GM23248 (cell line): Measurements from ENCODE around the gene MED25. TPM values are rescaled to one million over a fixed set of nuclear protein-coding genes. Genes with fewer than 3 reads are reported as not detected.

Source experiments
- DNase-seq: peaks from one replicate; pipeline ENCODE4 v3.0.0-alpha.2; 2015
- H2AFZ ChIP-seq: fragments of 200-600 bp; sonication (generic); 2 replicates; pipeline ENCODE4 v1.6.1; 2016; ENCODE audit warnings: antibody characterized with exemption
- H3F3A ChIP-seq: fragments of 200-600 bp; sonication (generic); 2 replicates; pipeline ENCODE4 v1.6.1; 2016; ENCODE audit warnings: mild to moderate bottlenecking, antibody characterized with exemption, mixed run types; ENCODE audit not compliant: insufficient read depth
- H3K27ac ChIP-seq: fragments of 200-600 bp; sonication (generic); 2 replicates; pipeline ENCODE4 v1.5.1; 2016; ENCODE audit warnings: mild to moderate bottlenecking
- H3K27me3 ChIP-seq: fragments of 200-600 bp; sonication (generic); replicated peaks from 2 replicates; pipeline ENCODE4 v1.6.1; 2016; ENCODE audit warnings: mild to moderate bottlenecking; ENCODE audit not compliant: insufficient read depth
- H3K36me3 ChIP-seq: fragments of 200-600 bp; sonication (generic); 2 replicates; pipeline ENCODE4 v1.6.1; 2016; ENCODE audit warnings: low read depth, mild to moderate bottlenecking
- H3K4me1 ChIP-seq: fragments of 200-600 bp; sonication (generic); 2 replicates; pipeline ENCODE4 v1.6.1; 2016; ENCODE audit warnings: mild to moderate bottlenecking; ENCODE audit not compliant: insufficient read depth
- H3K4me2 ChIP-seq: fragments of 200-600 bp; sonication (generic); one replicate; pipeline ENCODE4 v1.6.1; 2016; ENCODE audit warnings: mild to moderate bottlenecking; ENCODE audit not compliant: unreplicated experiment
- H3K4me3 ChIP-seq: fragments of 200-600 bp; sonication (generic); 2 replicates; pipeline ENCODE4 v1.5.1; 2016; ENCODE audit warnings: mild to moderate bottlenecking
- H3K79me2 ChIP-seq: fragments of 200-600 bp; sonication (generic); 2 replicates; pipeline ENCODE4 v1.6.1; 2016; ENCODE audit warnings: mild to moderate bottlenecking; ENCODE audit not compliant: insufficient read depth
- H3K9ac ChIP-seq: fragments of 200-600 bp; sonication (generic); 2 replicates; pipeline ENCODE4 v1.6.1; 2016; ENCODE audit warnings: mild to moderate bottlenecking
- H3K9me2 ChIP-seq: fragments of 200-600 bp; sonication (generic); 2 replicates; pipeline ENCODE4 v1.6.1; 2016; ENCODE audit warnings: mixed run types, mild to moderate bottlenecking, moderate library complexity; ENCODE audit not compliant: insufficient read depth
- H3K9me3 ChIP-seq: fragments of 200-600 bp; sonication (generic); one replicate; pipeline ENCODE4 v1.6.1; 2017; ENCODE audit warnings: low read depth
- H4K20me1 ChIP-seq: fragments of 200-600 bp; sonication (generic); 2 replicates; pipeline ENCODE4 v1.6.0; 2016; ENCODE audit not compliant: insufficient read depth
- EZH2 ChIP-seq: fragments of 200-600 bp; sonication (generic); IDR thresholded peaks from 2 replicates; pipeline ENCODE4 v1.6.1; 2018; ENCODE audit warnings: antibody characterized with exemption, mild to moderate bottlenecking; ENCODE audit not compliant: insufficient read depth, poor library complexity, severe bottlenecking
- EZH2phosphoT487 ChIP-seq: fragments of 200-600 bp; sonication (generic); IDR thresholded peaks from 2 replicates; pipeline ENCODE4 v1.6.1; 2018; ENCODE audit warnings: antibody characterized with exemption, moderate library complexity, mild to moderate bottlenecking, low read depth; ENCODE audit not compliant: insufficient read depth
- WGBS, 2 experiments: methylation state at CpG; one replicate each; pipeline ENCODE4 v1.1.6; 2015 to 2017; ENCODE audit warnings: low lambda C conversion rate in 2 of 2, low coverage in 1 of 2; ENCODE audit errors: missing lambda C conversion rate in 2 of 2; 5-methylcytosine and 5-hydroxymethylcytosine counted together
- in situ Hi-C: fragments of 300-500 bp; cut with MboI; formaldehyde crosslinking; loops from 2 replicates; pipeline ENCODE4 v1.15.0; 2020
- polyA plus RNA-seq: library from polyadenylated mRNA; unstranded; fragments of >200 nt; fragmentation: Nextera tagmentation; extraction: Ambion mirVana; gene quantifications from 2 replicates; pipeline ENCODE4 v1.2.1, GENCODE V29; 2016
- total RNA-seq: library from RNA; depleted of rRNA; stranded (reverse); fragments of >200 nt; shearing (Covaris generic); gene quantifications from 2 replicates; pipeline ENCODE4 v1.2.3, GENCODE V29; 2014

The MED25 gene
- total and polyA plus RNA-seq, 2 experiments from 2014 or later, result 21.8 to 21.9 TPM

DNA sequence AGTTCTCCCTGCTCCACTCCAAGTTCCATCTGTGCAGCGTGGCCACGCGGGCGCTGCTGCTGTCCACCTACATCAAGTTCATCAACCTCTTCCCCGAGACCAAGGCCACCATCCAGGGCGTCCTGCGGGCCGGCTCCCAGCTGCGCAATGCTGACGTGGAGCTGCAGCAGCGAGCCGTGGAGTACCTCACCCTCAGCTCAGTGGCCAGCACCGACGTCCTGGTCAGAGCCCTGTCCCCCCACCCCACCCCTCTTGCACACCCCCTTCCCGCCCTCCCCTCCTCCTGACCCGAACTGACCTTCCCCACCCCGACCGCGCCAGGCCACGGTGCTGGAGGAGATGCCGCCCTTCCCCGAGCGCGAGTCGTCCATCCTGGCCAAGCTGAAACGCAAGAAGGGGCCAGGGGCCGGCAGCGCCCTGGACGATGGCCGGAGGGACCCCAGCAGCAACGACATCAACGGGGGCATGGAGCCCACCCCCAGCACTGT is 16.6 kb upstream of the MED25 start:
- no peak for DNase-seq
- TF ChIP-seq EZH2, result no peak
- no peak for TF ChIP-seq EZH2phosphoT487
- no peaks in the 10 kb centered on the region for H3K9me2 ChIP-seq
- H4K20me1 ChIP-seq, result no peaks in the 10 kb centered on the region
- WGBS, 2 experiments, result 46 to 48% methylated on average over 19 to 32 of the region's 32 CpGs
- no peaks in the 10 kb centered on the region for H3F3A ChIP-seq
- H3K36me3 ChIP-seq, result peaks cover 21% of the 10 kb centered on the region; the same call in 1 of the 2 replicates
- in situ Hi-C loops, result no loop called here
- H3K4me2 ChIP-seq, result no peak overlapping the region
- no peak overlapping the region for H3K27ac ChIP-seq
- H3K9me3 ChIP-seq, result no peaks in the 10 kb centered on the region
- no peaks in the 10 kb centered on the region for H3K79me2 ChIP-seq
- H3K9ac ChIP-seq, result 0 out of 2 replicates have a peak overlapping the region, but pooled peaks have one; percentile 31
- H3K4me3 ChIP-seq, result peak overlapping the region; percentile 42; the same call in 1 of the 2 replicates
- no peak overlapping the region for H2AFZ ChIP-seq
- no peaks in the 10 kb centered on the region for H3K27me3 ChIP-seq
- H3K4me1 ChIP-seq, result no peaks in the 10 kb centered on the region

- Histone ChIP-seq H3K27me3 (no peaks in the 10 kb centered on the region), H3F3A (no peaks in the 10 kb centered on the region), H3K9me2 (no peaks in the 10 kb centered on the region), H4K20me1 (no peaks in the 10 kb centered on the region), H3K79me2 (no peaks in the 10 kb centered on the region), H3K36me3 (peaks cover 18% of the 10 kb centered on the region; the same call in 1 of the 2 replicates), H3K9me3 (no peaks in the 10 kb centered on the region), H3K4me3 (peak overlapping the region; percentile 42), H3K27ac (no peak overlapping the region), H2AFZ (no peak overlapping the region), H3K9ac (0 out of 2 replicates have a peak overlapping the region, but pooled peaks have one; percentile 31), H3K4me2 (peak overlapping the region; percentile 60), H3K4me1 (no peaks in the 10 kb centered on the region)
- 26 to 41% methylated on average over 13 to 36 of the region's 38 CpGs for WGBS, 2 experiments
- in situ Hi-C loops, result no loop called here
- TF ChIP-seq EZH2phosphoT487 (no peak), EZH2 (no peak)
- DNase-seq, result peak; percentile 92
Observed at GRCh38 chr19:49801966-49802661, 16.0 kb upstream of the MED25 start.

- H3K27ac ChIP-seq, result no peak overlapping the region
- H4K20me1 ChIP-seq, result no peaks in the 10 kb centered on the region
- TF ChIP-seq EZH2 (no peak), EZH2phosphoT487 (no peak)
- H3K27me3 ChIP-seq, result no peaks in the 10 kb centered on the region
- H3K4me3 ChIP-seq, result no peak overlapping the region
- H3F3A ChIP-seq, result peaks cover 5% of the 10 kb centered on the region; the same call in 1 of the 2 replicates
- no peak overlapping the region for H2AFZ ChIP-seq
- no peaks in the 10 kb centered on the region for H3K79me2 ChIP-seq
- no peak overlapping the region for H3K9ac ChIP-seq
- H3K9me2 ChIP-seq, result no peaks in the 10 kb centered on the region
- in situ Hi-C loops, result no loop called here
- H3K4me1 ChIP-seq, result no peaks in the 10 kb centered on the region
- DNase-seq, result no peak
- H3K36me3 ChIP-seq, result peaks cover 13% of the 10 kb centered on the region; the same call in 1 of the 2 replicates
- 88% methylated on average over 24 of the region's 24 CpGs for WGBS, 2 experiments
- H3K4me2 ChIP-seq, result no peak overlapping the region
- no peaks in the 10 kb centered on the region for H3K9me3 ChIP-seq
Observed at GRCh38 chr19:49802836-49803528, 15.1 kb upstream of the MED25 start.

DNA sequence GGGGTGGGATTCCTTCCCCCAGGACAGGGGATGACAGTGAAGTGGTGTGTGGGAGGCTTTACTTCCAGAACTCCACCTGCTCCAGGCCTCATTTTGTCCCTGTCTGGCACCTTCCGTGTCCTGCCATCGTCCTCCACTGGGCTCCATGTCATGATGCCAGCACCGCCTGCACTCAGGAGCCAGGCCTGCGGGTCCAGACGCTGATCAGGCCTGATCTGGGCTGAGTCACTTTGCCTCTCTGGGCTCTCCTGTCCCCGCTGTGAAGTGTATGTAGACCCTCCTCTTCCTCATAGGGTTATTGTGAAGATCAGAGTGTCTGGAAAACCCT is 14.6 kb upstream of the MED25 start:
- Histone ChIP-seq H4K20me1 (no peaks in the 10 kb centered on the region), H3K9ac (no peak overlapping the region), H3K36me3 (peaks cover 11% of the 10 kb centered on the region; the same call in 1 of the 2 replicates), H3K4me3 (no peak overlapping the region), H3K9me2 (no peaks in the 10 kb centered on the region), H3K4me1 (no peaks in the 10 kb centered on the region), H3F3A (peaks cover 6% of the 10 kb centered on the region; the same call in 1 of the 2 replicates), H3K4me2 (no peak overlapping the region), H3K27ac (no peak overlapping the region), H3K79me2 (no peaks in the 10 kb centered on the region), H3K9me3 (no peaks in the 10 kb centered on the region), H3K27me3 (no peaks in the 10 kb centered on the region), H2AFZ (no peak overlapping the region)
- in situ Hi-C loops, result no loop called here
- no peak for TF ChIP-seq EZH2phosphoT487
- DNase-seq, result no peak
- 85 to 88% methylated on average over 6 of the region's 6 CpGs for WGBS, 2 experiments
